GM12878 (cell line): Measurements from ENCODE around the gene CDC42EP1. TPM values are rescaled to one million over a fixed set of nuclear protein-coding genes. Genes with fewer than 3 reads are reported as not detected.

Experiments used
- ATAC-seq: fragments of 200-7000 bp; cut with Tn5 transposase; 3 replicates; pipeline ENCODE4 v1.9.1; 2020; ENCODE audit warnings: mild to moderate bottlenecking, moderate library complexity
- BruUV-seq: library from RNA; stranded (reverse); fragments of 400-500 nt; replicated peaks from 2 replicates; lab custom pipeline; 2021; lab: Mats Ljungman, UMichigan
- CTCF ChIA-PET: fragments of 300-600 bp; sonication (Branson Sonifier 250); formaldehyde crosslinking; extraction: SDS; loops from one replicate; lab custom pipeline; 2021; ENCODE audit warnings: inconsistent platforms; lab: Yijun Ruan, JAX
- POLR2A ChIA-PET: fragments of 350-600 bp; formaldehyde crosslinking; extraction: SDS; loops from one replicate; lab custom pipeline; 2021; ENCODE audit warnings: inconsistent platforms; lab: Charles Lee
- RAD21 ChIA-PET: fragments of 300-600 bp; sonication (Branson Sonifier 250); formaldehyde crosslinking; loops from one replicate; lab custom pipeline; 2023; ENCODE audit warnings: antibody characterized with exemption; ENCODE audit not compliant: unreplicated experiment; lab: Charles Lee
- SMC1A ChIA-PET: fragments of 300-600 bp; sonication (Branson Sonifier 250); formaldehyde crosslinking; loops from one replicate; lab custom pipeline; 2023; ENCODE audit not compliant: unreplicated experiment, uncharacterized antibody; lab: Charles Lee
- DNase-seq: peaks from one replicate; pipeline ENCODE4 v3.0.0-alpha.2; 2011; ENCODE audit warnings: low read depth, low spot score
- FAIRE-seq: peaks from 3 replicates; lab custom pipeline; 2011; peaks lifted over from hg19 to GRCh38; lab: Jason Lieb, UNC
- H2AFZ ChIP-seq: 2 replicates; pipeline ENCODE4 v1.6.0; 2011; ENCODE audit warnings: low read depth, low read length, control low read depth; ENCODE audit not compliant: control insufficient read depth
- H3K27ac ChIP-seq: 2 replicates; pipeline ENCODE4 v1.5.1; 2011; ENCODE audit warnings: control low read depth; ENCODE audit not compliant: control insufficient read depth, insufficient read depth
- H3K27me3 ChIP-seq, 2 experiments: replicated peaks in 1 of 2; 2 replicates each; pipeline versions ENCODE4 v1.6.0 to v1.6.1; 2011; ENCODE audit warnings: low read length in 1 of 2; ENCODE audit not compliant: control insufficient read depth in 2 of 2, insufficient read depth in 2 of 2
- H3K36me3 ChIP-seq, 2 experiments: 2 replicates each; pipeline ENCODE4 v1.5.1; 2011; ENCODE audit warnings: low read length in 1 of 2; ENCODE audit not compliant: control insufficient read depth in 2 of 2, insufficient read depth in 2 of 2
- H3K4me1 ChIP-seq: 2 replicates; pipeline ENCODE4 v1.6.1; 2011; ENCODE audit warnings: mild to moderate bottlenecking, low read length, moderate library complexity, mixed read lengths; ENCODE audit not compliant: control insufficient read depth, insufficient read depth
- H3K4me2 ChIP-seq: 2 replicates; pipeline ENCODE4 v1.6.0; 2011; ENCODE audit warnings: control low read depth; ENCODE audit not compliant: control insufficient read depth, insufficient read depth
- H3K4me3 ChIP-seq: fragments of 200-600 bp; sonication (generic); 2 replicates; pipeline ENCODE4 v1.5.1; 2016
- H3K79me2 ChIP-seq: 2 replicates; pipeline ENCODE4 v1.6.0; 2011; ENCODE audit warnings: low read length; ENCODE audit not compliant: control insufficient read depth, insufficient read depth
- H3K9ac ChIP-seq: 2 replicates; pipeline ENCODE4 v1.8.0; 2011; ENCODE audit warnings: low read length, control low read depth, mixed read lengths; ENCODE audit not compliant: control insufficient read depth, insufficient read depth
- H3K9me3 ChIP-seq: replicated peaks from 3 replicates; pipeline ENCODE4 v1.5.1; 2011; ENCODE audit warnings: mild to moderate bottlenecking, low read length; ENCODE audit not compliant: control insufficient read depth, insufficient read depth
- H4K20me1 ChIP-seq: 2 replicates; pipeline ENCODE4 v1.6.0; 2011; ENCODE audit not compliant: control insufficient read depth, insufficient read depth
- ASH2L ChIP-seq: fragments of 300-600, 200-600 bp; sonication (generic); IDR thresholded peaks from 2 replicates; pipeline ENCODE4 v1.6.1; 2017; ENCODE audit warnings: low read depth, mild to moderate bottlenecking, borderline replicate concordance
- ATF7 ChIP-seq: fragments of 450-650 bp; IDR thresholded peaks from 2 replicates; pipeline ENCODE4 v1.6.1; 2016; ENCODE audit warnings: low read depth, mild to moderate bottlenecking
- BACH1 ChIP-seq: fragments of 450-650 bp; IDR thresholded peaks from 2 replicates; pipeline ENCODE4 v1.6.1; 2017; ENCODE audit warnings: mild to moderate bottlenecking, borderline replicate concordance
- BRCA1 ChIP-seq: IDR thresholded peaks from 2 replicates; pipeline ENCODE4 v1.6.1; 2011; ENCODE audit warnings: low read depth, low read length, improper control_type of control experiment
- CEBPB ChIP-seq, 2 experiments: fragments of 150-350 bp in 1 of 2; IDR thresholded peaks; 2 replicates each; pipeline ENCODE4 v1.6.1; 2012 to 2014; ENCODE audit warnings: low read depth in 2 of 2, low read length in 2 of 2, borderline replicate concordance in 1 of 2, inconsistent platforms in 1 of 2
- E4F1 ChIP-seq: fragments of 450-650 bp; IDR thresholded peaks from 2 replicates; pipeline ENCODE4 v1.6.1; 2018; ENCODE audit warnings: borderline replicate concordance, mild to moderate bottlenecking; ENCODE audit not compliant: partially characterized antibody
- GATAD2B ChIP-seq: fragments of 450-650 bp; conservative IDR thresholded peaks from 2 replicates; pipeline ENCODE4 v1.6.1; 2017; ENCODE audit warnings: low read depth, mild to moderate bottlenecking, moderate library complexity
- HDAC2 ChIP-seq: fragments of 200-600 bp; sonication (generic); IDR thresholded peaks from 2 replicates; pipeline ENCODE4 v1.6.1; 2017
- IRF4 ChIP-seq: IDR thresholded peaks from 2 replicates; pipeline ENCODE4 v1.6.1; 2011; ENCODE audit warnings: low read depth, low read length
- KLF5 ChIP-seq: fragments of 450-650 bp; IDR thresholded peaks from 2 replicates; pipeline ENCODE4 v1.6.1; 2014; ENCODE audit warnings: mild to moderate bottlenecking; ENCODE audit not compliant: partially characterized antibody
- NFYA ChIP-seq: IDR thresholded peaks from 2 replicates; pipeline ENCODE4 v1.6.1; 2011; ENCODE audit warnings: low read depth, mild to moderate bottlenecking, low read length, improper control_type of control experiment, borderline replicate concordance
- PML ChIP-seq: IDR thresholded peaks from 2 replicates; pipeline ENCODE4 v1.6.1; 2012; ENCODE audit warnings: low read length, inconsistent platforms
- RELA ChIP-seq: fragments of 450-650 bp; IDR thresholded peaks from 2 replicates; pipeline ENCODE4 v1.8.0; 2014; ENCODE audit warnings: borderline replicate concordance; ENCODE audit not compliant: partially characterized antibody
- RUNX3 ChIP-seq: IDR thresholded peaks from 2 replicates; pipeline ENCODE4 v1.6.1; 2012; ENCODE audit warnings: low read length, inconsistent platforms
- SKIL ChIP-seq: fragments of 450-650 bp; IDR thresholded peaks from 2 replicates; pipeline ENCODE4 v1.6.1; 2017; ENCODE audit warnings: mild to moderate bottlenecking, low read depth, inconsistent platforms; ENCODE audit not compliant: poor library complexity, severe bottlenecking
- USF1 ChIP-seq: IDR thresholded peaks from 2 replicates; pipeline ENCODE4 v1.6.1; 2011; ENCODE audit warnings: borderline replicate concordance, low read depth, mild to moderate bottlenecking, moderate library complexity, mixed read lengths, low read length; ENCODE audit not compliant: insufficient read depth; ENCODE audit errors: extremely low read length
- USF2 ChIP-seq: IDR thresholded peaks from 2 replicates; pipeline ENCODE4 v1.6.1; 2011; ENCODE audit warnings: low read depth, low read length, improper control_type of control experiment, borderline replicate concordance
- WGBS: methylation state at CpG from one replicate; pipeline ENCODE4 v1.1.6; 2016; ENCODE audit warnings: low lambda C conversion rate; ENCODE audit not compliant: insufficient replicate concordance, insufficient coverage; ENCODE audit errors: missing lambda C conversion rate; 5-methylcytosine and 5-hydroxymethylcytosine counted together
- in situ Hi-C: fragments of 300-500 bp; cut with MboI; formaldehyde crosslinking; loops from 9 replicates; pipeline ENCODE4 v1.14.3; 2018; ENCODE audit warnings: mixed read lengths
- intact Hi-C: fragments of 100-400 bp; cut with micrococcal nuclease; formaldehyde crosslinking; loops from one replicate; pipeline ENCODE4 v1.14.2; 2022; ENCODE audit not compliant: unreplicated experiment
- polyA plus RNA-seq, 11 experiments: library from polyadenylated mRNA; depleted of rRNA in 4 of 11; unstranded in 6 of 11; stranded (reverse) in 5 of 11; fragments of >200 nt; fragmentation: Nextera tagmentation in 4 of 11; fragmentation: Illumina TruSeq in 1 of 11; extraction: Ambion mirVana in 4 of 11; extraction: Trizol in 1 of 11; gene quantifications; 1 replicate in 1 of 11; 2 replicates in 10 of 11; pipeline versions ENCODE4 v1.2.1 to v1.2.3, GENCODE V29; 2011 to 2016; ENCODE audit warnings: inconsistent platforms in 2 of 11, missing spikeins in 2 of 11, low read depth in 1 of 11
- total RNA-seq, 4 experiments: library from RNA; depleted of rRNA in 3 of 4; stranded (reverse); fragments of >200 nt in 3 of 4; fragmentation: Illumina TruSeq in 1 of 4; extraction: Trizol in 1 of 4; gene quantifications; 2 replicates each; pipeline versions ENCODE4 v1.2.1 to v1.2.3, GENCODE V29; 2013 to 2021

CDC42EP1 gene
- total and polyA plus RNA-seq, 10 of the 15 experiments (the other 5 are each of a cell fraction or from before 2014, with no cell fraction given), result 0.04 to 0.33 (median 0.09) TPM; not detected in 7

GRCh38 chr22:37511395-37512104 lies 48.7 kb upstream of the CDC42EP1 start (continued):
- TF ChIP-seq E4F1 (no peak), GATAD2B (no peak), ASH2L (no peak)

- no peak overlapping the region for H3K9ac ChIP-seq
- TF ChIP-seq ATF7, result no peak
- no peak for TF ChIP-seq RUNX3
- TF ChIP-seq CEBPB (IDR thresholded peaks at IDR 0.05; ENCODE audit: borderline replicate concordance in 1 of 2, low read depth in 2 of 2, low read length in 2 of 2), result no peak
- TF ChIP-seq RELA, result no peak
- no peak for TF ChIP-seq SKIL
- TF ChIP-seq HDAC2, result no peak
- TF ChIP-seq BACH1, result no peak
- no peak for TF ChIP-seq NFYA
- TF ChIP-seq PML, result no peak
- TF ChIP-seq USF1, result no peak
- TF ChIP-seq IRF4, result no peak
- TF ChIP-seq BRCA1, result no peak
- TF ChIP-seq USF2, result no peak
- no peak for TF ChIP-seq KLF5
- TF ChIP-seq, all 136 proteins: peak for 0
- Histone ChIP-seq H3K79me2 (no peaks in the 10 kb centered on the region), H4K20me1 (no peaks in the 10 kb centered on the region), H3K27me3 (peaks cover 4 to 9% of the 10 kb centered on the region in 2 experiments; a peak in 3 of 4 replicates), H3K4me2 (no peak overlapping the region), H3K4me1 (no peaks in the 10 kb centered on the region), H3K9me3 (no peaks in the 10 kb centered on the region), H3K4me3 (no peak overlapping the region), H3K36me3 (no peaks in the 10 kb centered on the region), H3K27ac (no peak overlapping the region), H2AFZ (no peak overlapping the region)
- intact Hi-C loops, result no loop called here
- FAIRE-seq, result no peak
- no peak for ATAC-seq
- POLR2A ChIA-PET, result no interaction called here
- RAD21 ChIA-PET, result no interaction called here
- 21% methylated on average over 15 of the region's 15 CpGs for WGBS
- in situ Hi-C loops, result no loop called here
- CTCF ChIA-PET, result no interaction called here
- no TSS peak for BruUV-seq
- SMC1A ChIA-PET, result no interaction called here
- no peak for DNase-seq
Measured at GRCh38 chr22:37514526-37515051, 45.7 kb upstream of the CDC42EP1 start.
